ENCODE data around the gene POTEB3.
"Not testable (repeated sequence)": the region's sequence is repeated elsewhere in the genome, so short reads cannot be mapped to it uniquely, and the experiment has no call there.

The POTEB3 gene

DNA sequence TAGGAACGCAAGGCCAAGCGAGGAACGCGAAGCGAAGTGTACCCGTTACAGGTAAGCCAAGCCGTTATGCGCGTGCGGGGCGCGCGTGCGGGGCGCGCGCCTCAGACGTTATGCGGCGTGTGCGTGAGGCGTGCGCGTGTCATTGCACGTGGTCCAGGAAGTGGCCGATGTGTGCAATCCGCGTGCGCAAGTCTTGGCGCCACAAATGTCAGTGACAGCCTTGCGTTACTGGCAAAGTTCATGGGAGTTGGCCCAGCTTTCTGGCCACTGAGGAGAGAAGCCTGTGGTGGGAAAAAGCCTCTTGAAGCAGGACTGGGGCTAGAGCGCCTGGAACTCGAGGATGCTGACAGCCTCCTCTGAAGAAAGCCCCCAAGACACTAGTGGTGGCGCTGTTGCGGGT is at the start of gene POTEB3:
TSS of gene POTEB3 (minus strand) at position 101 of the 400 bp plus-strand sequence. CDS start 488 bp downstream, outside the sequence.
- DNase-seq, result not testable (repeated sequence)

DNA sequence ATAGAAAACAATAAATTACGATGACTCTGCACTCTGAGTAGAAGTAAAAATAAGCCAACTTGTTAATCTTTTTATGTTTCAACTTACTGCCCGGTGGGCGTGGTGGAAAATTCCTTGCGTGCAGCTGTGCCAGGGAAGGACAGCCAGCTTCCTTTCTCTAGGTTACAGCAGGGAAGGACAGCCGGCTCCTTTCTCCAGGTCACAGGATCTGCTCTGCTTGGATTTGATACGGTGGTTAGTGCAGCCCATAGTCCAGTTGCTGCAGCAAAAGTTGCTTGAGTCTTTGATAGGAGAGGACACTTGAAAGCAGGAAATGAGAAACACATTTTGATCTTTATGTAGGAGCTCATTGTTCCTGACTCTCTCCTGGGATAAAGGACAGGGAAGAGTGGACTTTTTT is 13.4 kb upstream of the POTEB3 start:
- DNase-seq, result not testable (repeated sequence)

DNA sequence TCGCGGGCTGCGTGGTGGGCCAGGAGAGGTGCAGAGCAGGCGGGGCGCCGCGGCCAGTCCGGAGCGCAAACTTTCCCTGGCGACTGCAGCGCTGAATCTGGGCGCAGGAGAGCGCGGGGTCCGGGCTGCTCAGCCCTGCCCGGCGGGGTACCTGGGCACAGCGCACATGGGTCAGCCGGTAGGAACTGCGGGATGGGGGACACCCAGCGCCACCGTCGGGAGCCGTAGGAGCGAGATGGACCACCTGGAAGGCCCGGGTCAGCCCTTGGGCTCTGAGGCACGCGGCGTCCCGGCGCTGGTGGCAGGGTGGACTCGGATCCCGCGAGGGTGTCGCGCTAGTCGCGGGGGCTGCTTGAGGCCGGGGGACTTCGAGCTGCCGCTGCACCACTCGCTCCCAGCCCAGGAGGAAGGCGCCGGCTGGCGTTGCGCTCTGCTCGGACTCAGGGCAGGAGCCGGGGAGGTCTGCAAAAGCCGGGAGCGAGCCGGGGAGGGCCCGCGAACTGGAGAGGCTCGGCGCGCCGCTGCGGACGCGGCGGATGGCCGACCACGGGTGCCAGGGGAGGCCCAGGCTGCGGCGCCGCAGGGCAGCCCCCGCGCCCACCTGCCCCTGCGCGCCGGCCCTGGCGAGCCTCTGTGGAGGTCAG is 11.7 kb upstream of the POTEB3 start:
- not testable (repeated sequence) for DNase-seq

DNA sequence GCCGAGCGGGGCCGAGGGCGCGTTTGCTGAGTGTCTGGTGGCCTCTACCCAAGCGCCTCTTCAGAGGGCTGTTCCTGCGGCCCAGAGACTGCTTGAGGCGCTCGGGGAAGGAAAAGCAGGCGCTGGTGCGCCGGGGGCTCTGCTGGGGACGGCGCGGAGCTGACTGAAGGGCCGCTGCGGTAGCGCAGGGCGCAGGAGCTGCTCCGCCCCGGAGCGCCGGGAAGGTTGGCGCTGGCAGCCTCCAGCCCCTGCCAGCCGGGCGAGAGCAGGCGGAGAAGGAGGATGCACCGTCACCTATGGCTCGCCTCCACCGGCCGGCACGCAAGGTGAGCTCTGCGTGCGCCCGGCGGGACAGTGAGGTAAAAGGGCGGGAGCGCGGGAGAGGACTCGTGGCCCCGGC is 11.2 kb upstream of the POTEB3 start:
- not testable (repeated sequence) for DNase-seq

DNA sequence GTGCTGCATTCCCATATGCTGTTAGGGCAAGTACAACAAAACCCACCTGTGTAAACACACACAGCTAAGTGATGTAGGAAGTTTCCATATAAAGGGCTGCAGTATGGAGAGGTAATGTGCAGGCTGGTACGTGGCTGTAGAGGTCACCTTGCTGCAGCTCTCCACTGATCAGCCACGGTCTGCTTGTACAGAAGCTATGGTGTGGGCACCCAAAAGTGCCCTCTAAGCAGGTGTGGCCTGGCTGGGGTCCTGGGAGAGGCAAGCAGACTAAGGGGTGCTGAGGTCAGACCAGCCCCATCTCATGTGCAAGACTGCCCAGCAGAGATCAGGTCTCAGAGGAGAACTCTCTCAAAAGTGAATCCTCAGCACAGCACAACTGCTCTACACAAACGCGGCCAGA is 32.9 kb downstream of the POTEB3 start:
- DNase-seq, result not testable (repeated sequence)

DNA sequence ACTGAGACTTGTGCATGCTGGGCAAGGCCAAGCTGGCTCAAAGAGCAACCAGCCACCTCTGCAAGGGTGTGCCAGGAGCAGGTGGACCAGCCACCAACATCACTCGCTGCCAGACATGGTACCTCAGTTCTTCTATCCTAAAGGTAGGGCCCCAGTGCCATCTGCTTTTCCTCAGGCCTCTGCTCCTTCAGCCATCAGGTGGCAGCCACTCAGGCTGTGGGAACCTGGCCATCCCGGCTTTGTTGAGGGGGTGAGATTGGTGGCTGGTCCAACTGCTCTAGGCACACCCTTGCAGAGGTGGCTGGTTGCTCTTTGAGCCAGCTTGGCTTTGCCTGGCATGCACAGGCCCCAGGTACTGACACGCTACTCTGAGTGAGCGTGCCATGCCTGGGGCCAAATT is 38.8 kb downstream of the POTEB3 start:
- DNase-seq, result not testable (repeated sequence)

DNA sequence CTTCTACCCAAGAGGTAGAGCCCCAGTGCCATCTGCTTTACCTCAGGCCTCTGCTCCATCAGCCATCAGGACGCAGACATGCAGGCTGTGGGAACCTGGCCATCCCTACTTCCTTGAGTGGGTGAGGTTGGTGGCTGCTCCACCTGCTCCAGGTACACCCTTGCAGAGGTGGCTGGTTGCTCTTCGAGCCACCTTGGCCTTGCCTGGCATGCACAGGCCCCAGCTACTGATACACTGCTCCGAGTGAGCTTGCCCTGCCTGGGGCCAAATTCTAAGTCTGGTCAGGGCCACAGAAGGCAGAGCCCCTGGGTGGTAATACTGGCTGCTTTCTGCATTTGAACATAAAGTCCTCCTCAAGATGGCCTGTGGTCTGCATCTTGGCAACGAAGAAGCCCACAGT is 41.2 kb downstream of the POTEB3 start:
- DNase-seq, result not testable (repeated sequence)

DNA sequence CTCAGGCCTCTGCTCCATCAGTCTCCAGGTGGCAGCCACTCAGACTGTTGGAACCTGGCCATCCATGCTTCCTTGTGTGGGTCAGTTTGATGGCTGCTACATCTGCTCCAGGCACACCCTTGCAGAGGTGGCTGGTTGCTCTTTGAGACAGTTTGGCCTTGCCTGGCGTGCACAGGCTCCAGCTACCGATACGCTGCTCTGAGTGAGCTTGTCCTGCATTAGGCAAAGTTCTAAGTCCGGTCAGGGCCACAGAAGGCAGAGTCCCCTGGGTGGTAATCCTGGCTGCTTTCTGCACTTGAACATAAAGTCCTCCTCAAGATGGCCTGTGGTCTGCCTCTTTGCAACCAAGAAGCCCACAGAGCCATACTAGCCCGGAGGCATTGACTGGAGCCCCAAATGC is 41.8 kb downstream of the POTEB3 start:
- not testable (repeated sequence) for DNase-seq

DNA sequence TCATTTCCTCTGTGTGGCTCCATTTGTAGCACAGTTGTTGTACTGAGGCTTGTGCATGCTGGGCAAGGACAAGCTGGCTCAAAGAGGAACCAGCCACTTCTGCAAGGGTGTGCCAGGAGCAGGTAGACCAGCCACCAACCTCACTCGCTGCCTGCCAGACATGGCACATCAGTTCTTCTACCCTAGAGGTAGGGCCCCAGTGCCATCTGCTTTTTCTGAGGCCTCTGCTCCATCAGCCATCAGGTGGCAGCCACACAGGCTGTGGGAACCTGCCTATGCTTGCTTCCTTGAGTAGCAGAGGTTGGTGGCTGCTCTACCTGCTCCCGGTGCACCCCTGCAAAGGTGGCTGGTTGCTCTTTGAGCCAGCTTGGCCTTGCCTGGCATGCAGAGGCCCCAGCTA is 42.6 kb downstream of the POTEB3 start:
- DNase-seq, result not testable (repeated sequence)

DNA sequence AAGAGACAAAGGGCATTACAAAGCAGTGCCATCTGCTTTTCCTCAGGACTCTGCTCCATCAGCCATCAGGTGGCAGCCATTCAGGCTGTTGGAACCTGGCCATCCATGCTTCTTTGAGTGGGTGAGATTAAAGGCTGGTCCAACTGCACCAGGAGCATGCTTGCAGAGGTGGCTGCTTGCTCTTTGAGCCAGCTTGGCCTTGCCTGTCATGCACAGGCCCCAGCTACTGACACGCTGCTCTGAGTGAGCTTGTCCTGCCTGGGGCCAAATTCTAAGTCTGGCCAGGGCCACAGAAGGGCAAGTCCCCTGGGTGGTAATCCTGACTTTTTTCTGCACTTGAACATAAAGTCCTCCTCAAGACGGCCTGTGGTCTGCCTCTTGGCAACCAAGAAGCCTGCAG is 43.1 kb downstream of the POTEB3 start:
- DNase-seq, result not testable (repeated sequence)

DNA sequence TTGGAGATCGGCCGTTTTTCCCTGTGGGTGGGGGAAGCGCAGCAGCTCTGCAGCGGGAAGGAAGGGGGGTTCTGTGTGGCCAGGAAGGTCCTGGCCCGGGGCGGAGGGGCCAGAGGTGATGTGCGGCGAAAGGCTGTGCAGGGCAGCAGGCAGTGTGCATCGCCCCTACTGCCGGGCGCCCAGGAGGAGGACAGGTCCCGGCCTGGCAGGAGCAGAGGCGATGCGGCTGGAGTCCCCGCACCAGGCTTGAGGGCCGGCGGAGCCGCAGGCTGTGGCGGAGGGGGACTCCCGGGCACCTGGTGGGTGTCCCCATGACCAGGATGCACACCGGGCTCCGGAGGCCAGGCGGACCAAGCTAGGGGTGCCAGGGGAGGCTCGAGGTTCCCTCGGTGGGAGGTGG is 54.3 kb downstream of the POTEB3 start:
- not testable (repeated sequence) for DNase-seq

DNA sequence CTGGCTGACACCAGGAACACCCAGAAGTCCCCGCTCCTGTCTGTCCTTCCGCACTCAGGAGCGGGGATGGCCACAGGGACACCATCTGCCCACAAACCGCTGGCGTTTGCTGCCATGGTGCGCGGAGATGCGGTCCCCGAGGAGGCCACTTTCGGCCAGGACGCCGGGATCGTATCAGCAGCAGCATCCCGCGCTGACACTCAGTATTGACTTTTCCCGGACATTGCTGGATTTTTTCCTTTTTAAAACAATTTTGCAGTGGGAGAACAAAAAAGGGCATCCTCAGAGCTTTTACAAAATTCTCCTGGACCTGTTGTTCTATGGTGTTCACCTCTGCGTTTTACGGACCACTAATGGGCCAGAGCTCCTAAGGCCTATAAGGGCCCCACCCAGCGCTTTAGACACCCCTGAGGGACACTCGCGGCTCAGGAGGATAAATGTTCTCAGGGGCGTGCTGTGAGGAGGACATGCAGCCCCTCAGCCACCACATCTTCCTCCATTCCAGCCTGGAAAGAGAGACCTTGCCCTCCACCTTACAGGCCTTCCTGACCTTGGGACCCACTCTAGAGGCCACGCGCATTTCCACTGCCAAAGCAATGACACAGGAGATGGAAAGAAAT is 56.3 kb downstream of the POTEB3 start:
- not testable (repeated sequence) for DNase-seq

DNA sequence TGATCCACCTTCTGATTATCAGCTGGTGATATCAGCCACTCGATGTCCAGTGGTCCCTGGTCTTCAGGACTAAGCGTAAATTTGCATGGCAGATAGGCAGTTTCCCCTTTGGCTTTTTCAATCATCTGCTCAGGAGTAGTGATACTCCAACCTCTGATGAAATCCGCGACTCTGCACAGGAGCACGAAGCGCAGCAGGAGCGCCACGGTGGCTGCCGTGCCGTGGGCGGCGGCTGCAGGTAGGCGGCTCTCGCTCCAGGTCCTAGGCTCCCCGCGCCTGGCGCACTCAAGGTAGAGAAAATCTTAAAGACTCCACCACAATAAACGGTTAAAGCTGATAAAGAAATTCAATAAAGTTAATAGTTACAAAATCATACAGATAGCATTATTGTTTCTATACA is 66.6 kb downstream of the POTEB3 start:
- DNase-seq, result not testable (repeated sequence)

DNA sequence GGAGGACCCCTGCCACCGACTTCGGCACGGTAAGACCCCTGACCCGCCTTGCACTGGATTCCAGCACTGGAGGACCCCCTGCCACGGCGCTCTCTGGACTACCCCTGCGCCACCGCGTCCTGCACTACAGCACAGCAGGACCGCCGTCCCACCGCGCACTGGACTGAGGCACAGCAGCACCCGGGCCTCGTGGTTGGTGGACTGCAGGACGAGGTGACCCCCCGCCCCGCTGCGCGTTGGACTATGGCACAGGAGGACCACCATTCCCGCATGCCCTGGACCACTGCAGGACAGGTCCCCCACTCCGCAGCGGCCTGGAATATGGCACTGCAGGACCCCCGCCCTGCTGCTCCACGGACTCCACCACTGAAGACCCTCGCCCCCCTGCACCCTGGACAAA is 71.1 kb downstream of the POTEB3 start:
- DNase-seq, result not testable (repeated sequence)

DNA sequence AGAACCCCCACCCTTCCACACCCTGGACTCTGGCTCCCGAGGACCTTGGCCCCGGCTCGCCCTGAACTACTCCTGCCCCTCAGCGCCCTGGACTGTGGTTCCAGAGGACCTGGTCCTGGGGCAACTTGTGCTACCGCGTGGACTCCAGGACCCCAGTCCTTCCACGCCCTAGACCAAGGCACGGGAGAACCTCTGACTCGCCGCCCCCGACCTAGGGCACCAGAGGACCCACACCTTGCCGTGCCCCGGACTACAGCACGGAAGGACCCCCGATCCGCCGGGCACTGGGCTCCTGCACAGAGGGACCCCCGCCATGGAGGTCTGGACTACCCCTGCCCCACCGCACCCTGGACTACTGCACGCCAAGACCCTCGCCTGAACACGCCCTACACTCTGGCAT is 71.7 kb downstream of the POTEB3 start:
- DNase-seq, result not testable (repeated sequence)

Measured in anterior cingulate cortex (tissue), 58 donors.